ENCODE measurements around the gene UQCRC1.

- TF ChIP-seq GATA3 (IDR thresholded peaks at IDR 0.05; ENCODE audit: low read depth, low read length) (no peak), GATA2 (IDR thresholded peaks at IDR 0.05; ENCODE audit: low read depth, low read length) (no peak)
Observed at GRCh38 chr3:48631516-48632448, 22.3 kb upstream of the UQCRC1 start.
